Panc1 (cell line): Measurements from ENCODE around the gene COL27A1.

Experiments used
- POLR2AphosphoS5 ChIP-seq: IDR thresholded peaks from 2 replicates; pipeline ENCODE4 v1.6.1; 2012; ENCODE audit warnings: mild to moderate bottlenecking, low read depth, low read length, moderate library complexity
- SIN3A ChIP-seq: IDR thresholded peaks from 2 replicates; pipeline ENCODE4 v1.6.1; 2012; ENCODE audit warnings: low read depth, mild to moderate bottlenecking, low read length, moderate library complexity, borderline replicate concordance; ENCODE audit not compliant: insufficient read depth
- TCF7L2 ChIP-seq: IDR thresholded peaks from 2 replicates; pipeline ENCODE4 v1.6.1; 2011; ENCODE audit warnings: mild to moderate bottlenecking, low read depth, low read length, inconsistent platforms
- TF ChIP-seq, protein P1 (sequence below): fragments of 450-650 bp; IDR thresholded peaks from 2 replicates; pipeline ENCODE4 v1.5.1; 2017; ENCODE audit warnings: mild to moderate bottlenecking
- TF ChIP-seq, protein P2 (sequence below), 2 experiments: IDR thresholded peaks; 2 replicates each; pipeline ENCODE4 v1.6.1; 2011 to 2012; ENCODE audit warnings: low read depth in 2 of 2, control low read depth in 1 of 2, low read length in 1 of 2, mild to moderate bottlenecking in 1 of 2, moderate library complexity in 1 of 2; ENCODE audit not compliant: insufficient read depth in 1 of 2

DNA sequence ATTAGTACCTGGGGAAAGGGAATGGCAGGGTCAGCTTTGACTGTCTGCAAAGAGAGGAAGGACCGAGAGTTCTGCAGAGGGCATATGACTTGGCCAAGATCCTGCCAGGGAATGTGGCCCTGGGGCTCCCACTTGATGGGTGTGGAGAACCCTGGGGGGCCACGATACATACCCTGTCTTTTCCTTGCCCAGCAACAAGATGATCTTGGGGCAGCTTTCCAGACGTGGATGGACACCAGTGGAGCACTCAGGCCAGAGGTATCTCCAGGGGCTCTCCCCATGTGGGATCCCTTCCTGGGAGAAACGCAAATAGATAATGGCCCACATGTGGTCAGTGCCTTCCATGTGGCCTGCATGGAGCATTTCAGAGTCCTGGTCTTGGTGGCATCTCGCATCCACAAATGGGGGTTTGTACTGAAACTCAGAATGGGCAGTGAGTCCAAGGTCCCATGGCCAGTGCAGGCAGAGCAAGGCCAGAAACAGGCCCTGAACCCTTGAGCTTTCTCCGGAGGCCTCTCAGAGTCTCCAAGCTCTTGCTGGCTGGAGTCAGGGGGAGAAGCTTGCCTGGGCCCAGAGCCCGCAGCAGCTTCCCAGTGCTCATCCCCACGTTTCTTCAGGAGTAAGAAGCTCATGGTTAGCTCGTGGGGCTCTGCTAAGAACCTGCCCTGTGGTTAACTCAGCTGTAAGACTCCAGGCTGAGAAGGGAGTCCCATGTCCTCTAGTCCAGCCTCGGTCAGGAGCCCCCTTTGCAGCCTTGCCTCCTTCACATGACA lies 149.3 kb downstream of the COL27A1 start:
- TF ChIP-seq, protein P1, sequence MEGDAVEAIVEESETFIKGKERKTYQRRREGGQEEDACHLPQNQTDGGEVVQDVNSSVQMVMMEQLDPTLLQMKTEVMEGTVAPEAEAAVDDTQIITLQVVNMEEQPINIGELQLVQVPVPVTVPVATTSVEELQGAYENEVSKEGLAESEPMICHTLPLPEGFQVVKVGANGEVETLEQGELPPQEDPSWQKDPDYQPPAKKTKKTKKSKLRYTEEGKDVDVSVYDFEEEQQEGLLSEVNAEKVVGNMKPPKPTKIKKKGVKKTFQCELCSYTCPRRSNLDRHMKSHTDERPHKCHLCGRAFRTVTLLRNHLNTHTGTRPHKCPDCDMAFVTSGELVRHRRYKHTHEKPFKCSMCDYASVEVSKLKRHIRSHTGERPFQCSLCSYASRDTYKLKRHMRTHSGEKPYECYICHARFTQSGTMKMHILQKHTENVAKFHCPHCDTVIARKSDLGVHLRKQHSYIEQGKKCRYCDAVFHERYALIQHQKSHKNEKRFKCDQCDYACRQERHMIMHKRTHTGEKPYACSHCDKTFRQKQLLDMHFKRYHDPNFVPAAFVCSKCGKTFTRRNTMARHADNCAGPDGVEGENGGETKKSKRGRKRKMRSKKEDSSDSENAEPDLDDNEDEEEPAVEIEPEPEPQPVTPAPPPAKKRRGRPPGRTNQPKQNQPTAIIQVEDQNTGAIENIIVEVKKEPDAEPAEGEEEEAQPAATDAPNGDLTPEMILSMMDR, result no peak
- TF ChIP-seq, protein P2, sequence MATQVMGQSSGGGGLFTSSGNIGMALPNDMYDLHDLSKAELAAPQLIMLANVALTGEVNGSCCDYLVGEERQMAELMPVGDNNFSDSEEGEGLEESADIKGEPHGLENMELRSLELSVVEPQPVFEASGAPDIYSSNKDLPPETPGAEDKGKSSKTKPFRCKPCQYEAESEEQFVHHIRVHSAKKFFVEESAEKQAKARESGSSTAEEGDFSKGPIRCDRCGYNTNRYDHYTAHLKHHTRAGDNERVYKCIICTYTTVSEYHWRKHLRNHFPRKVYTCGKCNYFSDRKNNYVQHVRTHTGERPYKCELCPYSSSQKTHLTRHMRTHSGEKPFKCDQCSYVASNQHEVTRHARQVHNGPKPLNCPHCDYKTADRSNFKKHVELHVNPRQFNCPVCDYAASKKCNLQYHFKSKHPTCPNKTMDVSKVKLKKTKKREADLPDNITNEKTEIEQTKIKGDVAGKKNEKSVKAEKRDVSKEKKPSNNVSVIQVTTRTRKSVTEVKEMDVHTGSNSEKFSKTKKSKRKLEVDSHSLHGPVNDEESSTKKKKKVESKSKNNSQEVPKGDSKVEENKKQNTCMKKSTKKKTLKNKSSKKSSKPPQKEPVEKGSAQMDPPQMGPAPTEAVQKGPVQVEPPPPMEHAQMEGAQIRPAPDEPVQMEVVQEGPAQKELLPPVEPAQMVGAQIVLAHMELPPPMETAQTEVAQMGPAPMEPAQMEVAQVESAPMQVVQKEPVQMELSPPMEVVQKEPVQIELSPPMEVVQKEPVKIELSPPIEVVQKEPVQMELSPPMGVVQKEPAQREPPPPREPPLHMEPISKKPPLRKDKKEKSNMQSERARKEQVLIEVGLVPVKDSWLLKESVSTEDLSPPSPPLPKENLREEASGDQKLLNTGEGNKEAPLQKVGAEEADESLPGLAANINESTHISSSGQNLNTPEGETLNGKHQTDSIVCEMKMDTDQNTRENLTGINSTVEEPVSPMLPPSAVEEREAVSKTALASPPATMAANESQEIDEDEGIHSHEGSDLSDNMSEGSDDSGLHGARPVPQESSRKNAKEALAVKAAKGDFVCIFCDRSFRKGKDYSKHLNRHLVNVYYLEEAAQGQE (IDR thresholded peaks at IDR 0.05; ENCODE audit: insufficient read depth in 1 of 2, low read depth in 2 of 2, low read length in 1 of 2), result no peak
- TF ChIP-seq POLR2AphosphoS5 (no peak), SIN3A (no peak), TCF7L2 (no peak)
